Motor neuron (in vitro differentiated cells): ENCODE data around the gene SLC25A10. TPM values are rescaled to one million over a fixed set of nuclear protein-coding genes. Genes with fewer than 3 reads are reported as not detected.

Experiments
- ATAC-seq, 8 experiments: fragments of 200-7000 bp; cut with Tn5 transposase; replicated peaks in 6 of 8; 2 replicates each; pipeline ENCODE4 v1.8.0; 2021; ENCODE audit warnings: mild to moderate bottlenecking in 8 of 8, moderate library complexity in 8 of 8
- H3K27ac ChIP-seq, 2 donors: fragments of 250-450 bp; sonication (Bioruptor Pico); 2 replicates each; pipeline ENCODE4 v1.9.0; 2021; ENCODE audit warnings: antibody characterized with exemption in 2 of 2, mild to moderate bottlenecking in 2 of 2, moderate library complexity in 1 of 2
- H3K4me1 ChIP-seq, 2 donors: fragments of 250-450 bp; sonication (Bioruptor Pico); replicated peaks in 1 of 2; 2 replicates each; pipeline ENCODE4 v1.6.1; 2021; ENCODE audit warnings: antibody characterized with exemption in 2 of 2, mild to moderate bottlenecking in 2 of 2, moderate library complexity in 1 of 2
- H3K4me3 ChIP-seq, 5 donors: fragments of 250-450 bp; sonication (Bioruptor Pico); 2 replicates each; pipeline ENCODE4 v1.9.0; 2021; ENCODE audit warnings: antibody characterized with exemption in 5 of 5, mild to moderate bottlenecking in 5 of 5, moderate library complexity in 4 of 5
- WGBS, 10 experiments: fragments of 450-650 bp; shearing (Covaris generic); methylation state at CpG; one replicate each; pipeline ENCODE4 v1.0.0; 2022; 5-methylcytosine and 5-hydroxymethylcytosine counted together
- in situ Hi-C, 9 experiments: fragments of 400-800 bp; cut with MboI; loops; one replicate each; pipeline ENCODE4 v1.15.0; 2021; ENCODE audit warnings: low sequenced_read_pairs in 9 of 9, low pct_unique_long_range_greater_than_20kb in 2 of 9; ENCODE audit not compliant: unreplicated experiment in 9 of 9
- total RNA-seq, 8 experiments: library from RNA; unstranded; fragments of 300-600 nt; gene quantifications; 2 replicates each; pipeline versions ENCODE4 v1.2.3 to v1.2.4, GENCODE V29; 2022

Gene SLC25A10
- total RNA-seq, 8 experiments from 2014 or later = 2.4 to 24.9 (median 5.0) TPM

GRCh38 chr17:81702934-81703746 is 8.9 kb upstream of the SLC25A10 start, which contains the start of gene MRPL12:
Gene MRPL12 (plus strand): TSS chr17:81703367. CDS start chr17:81703502, 135 bp downstream.
- H3K27ac ChIP-seq = peak within 1 kb of the TSS; percentile 83 to 94
- peaks cover 13 to 17% of the 10 kb centered on the region in 2 donors for H3K4me1 ChIP-seq
- WGBS, 10 experiments = 0 to 1% (median 0%) methylated on average over 3 to 31 of the region's 102 CpGs; no CpG with 5 or more reads in 7 of the 10 experiments
- H3K4me3 ChIP-seq = peak within 1 kb of the TSS; percentile 60 to 99 (median 76)
- peak; percentile 83 to 93 (median 88) for ATAC-seq
- in situ Hi-C loops = no loop called here

- WGBS, 10 experiments = 0 to 100% (median 4%) methylated on average over 1 to 12 of the region's 27 CpGs; no CpG with 5 or more reads in 1 of the 10 experiments
- Histone ChIP-seq H3K27ac (peak overlapping the region; percentile 83 to 94), H3K4me1 (peaks cover 13 to 17% of the 10 kb centered on the region in 2 donors), H3K4me3 (peak overlapping the region; percentile 60 to 99 (median 76))
- in situ Hi-C loops = no loop called here
- ATAC-seq = peak in 2 of 8 experiments; percentile 6 to 7
Observed at GRCh38 chr17:81703747-81704654, 8.1 kb upstream of the SLC25A10 start.

- ATAC-seq = no peak
- 93 to 100% (median 97%) methylated on average over 3 to 18 of the region's 30 CpGs for WGBS, 10 experiments
- H3K4me3 ChIP-seq = no peak overlapping the region
- peaks cover 18 to 21% of the 10 kb centered on the region in 2 donors for H3K4me1 ChIP-seq
- H3K27ac ChIP-seq = no peak overlapping the region
- in situ Hi-C loops = no loop called here
Observed at GRCh38 chr17:81705518-81706231, 6.4 kb upstream of the SLC25A10 start.

GRCh38 chr17:81706232-81706611 is 5.9 kb upstream of the SLC25A10 start:
- ATAC-seq = no peak
- WGBS, 10 experiments = 93 to 100% (median 94%) methylated on average over 3 to 14 of the region's 17 CpGs; no CpG with 5 or more reads in 5 of the 10 experiments
- Histone ChIP-seq H3K27ac (no peak overlapping the region), H3K4me1 (peaks cover 23 to 24% of the 10 kb centered on the region in 2 donors), H3K4me3 (no peak overlapping the region)
- in situ Hi-C loops = no loop called here

GRCh38 chr17:81706757-81707624 is 5.1 kb upstream of the SLC25A10 start:
- Histone ChIP-seq H3K4me3 (no peak overlapping the region), H3K4me1 (peaks cover 18 to 21% of the 10 kb centered on the region in 2 donors), H3K27ac (no peak overlapping the region)
- WGBS, 10 experiments = 90 to 100% (median 99%) methylated on average over 1 to 6 of the region's 54 CpGs; no CpG with 5 or more reads in 4 of the 10 experiments
- in situ Hi-C loops = no loop called here
- ATAC-seq = no peak

- no peak for ATAC-seq
- in situ Hi-C loops = no loop called here
- Histone ChIP-seq H3K4me3 (no peak overlapping the region), H3K27ac (no peak overlapping the region), H3K4me1 (peaks cover 18 to 22% of the 10 kb centered on the region in 2 donors)
- WGBS, 10 experiments = 81 to 100% methylated on average over 1 to 8 of the region's 25 CpGs; no CpG with 5 or more reads in 8 of the 10 experiments
Observed at GRCh38 chr17:81707725-81708646, 4.1 kb upstream of the SLC25A10 start.

- no peak overlapping the region for H3K27ac ChIP-seq
- 64 to 100% (median 81%) methylated on average over 1 to 6 of the region's 17 CpGs; no CpG with 5 or more reads in 5 of the 10 experiments for WGBS, 10 experiments
- in situ Hi-C loops = no loop called here
- no peak for ATAC-seq
- no peak overlapping the region for H3K4me3 ChIP-seq
- peaks cover 26 to 29% of the 10 kb centered on the region in 2 donors for H3K4me1 ChIP-seq
Observed at GRCh38 chr17:81708739-81709185, 3.3 kb upstream of the SLC25A10 start.

- peak in 1 of 8 experiments; percentile 1 for ATAC-seq
- in situ Hi-C loops = no loop called here
- Histone ChIP-seq H3K27ac (peak overlapping the region in 1 of 2 donors; percentile 77), H3K4me3 (peak overlapping the region in 2 of 5 donors; percentile 75 to 87), H3K4me1 (peaks cover 27 to 30% of the 10 kb centered on the region in 2 donors)
- WGBS, 10 experiments = 0 to 39% (median 15%) methylated on average over 1 to 12 of the region's 29 CpGs; no CpG with 5 or more reads in 3 of the 10 experiments
Observed at GRCh38 chr17:81710514-81711308, 1.4 kb upstream of the SLC25A10 start.

GRCh38 chr17:81712468-81713003 is 452 bp downstream of the SLC25A10 start:
- in situ Hi-C loops = no loop called here
- Histone ChIP-seq H3K4me1 (peaks cover 27 to 30% of the 10 kb centered on the region in 2 donors), H3K27ac (peak overlapping the region in 1 of 2 donors; percentile 77), H3K4me3 (peak overlapping the region; percentile 59 to 87 (median 75))
- peak; percentile 16 to 46 (median 26) for ATAC-seq
- WGBS, 10 experiments = 0 to 2% methylated on average over 1 to 13 of the region's 41 CpGs; no CpG with 5 or more reads in 8 of the 10 experiments

GRCh38 chr17:81713004-81713555 is 996 bp downstream of the SLC25A10 start:
- H3K4me1 ChIP-seq = peaks cover 27 to 30% of the 10 kb centered on the region in 2 donors
- peak in 2 of 8 experiments; percentile 0 to 1 for ATAC-seq
- WGBS, 10 experiments = 5 to 67% (median 10%) methylated on average over 1 to 9 of the region's 18 CpGs; no CpG with 5 or more reads in 3 of the 10 experiments
- no peak overlapping the region for H3K27ac ChIP-seq
- peak overlapping the region; percentile 59 to 87 (median 75) for H3K4me3 ChIP-seq
- in situ Hi-C loops = no loop called here
